ENCODE data around the gene GATA5. TPM values are rescaled to one million over a fixed set of nuclear protein-coding genes. Genes with fewer than 3 reads are reported as not detected.

The GATA5 gene
- total RNA-seq, 1 experiment from 2014 or later = 0.18 TPM

DNA sequence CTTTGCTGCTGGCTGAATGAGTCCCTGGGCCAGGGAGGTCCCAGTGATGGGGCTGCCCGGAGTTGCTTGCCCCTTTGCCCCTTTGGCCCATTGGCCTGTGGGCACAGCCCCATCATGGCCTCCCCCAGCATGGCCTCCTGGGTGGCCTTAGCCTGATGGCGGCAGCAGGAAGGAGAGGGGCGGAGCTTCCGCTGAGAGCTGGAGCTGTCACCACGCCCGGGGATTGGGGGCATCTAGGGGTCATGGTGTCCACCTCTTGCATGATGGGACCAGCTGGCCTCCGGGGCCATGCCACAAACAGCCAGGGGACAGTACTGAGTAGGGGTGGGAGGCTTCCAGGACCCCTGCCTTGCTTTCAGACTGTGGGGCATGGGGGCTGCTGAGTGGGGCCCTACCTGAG, 31.5 kb upstream of the GATA5 start:
- no peak for DNase-seq (ENCODE audit: low read depth, low spot score)
- in situ Hi-C loops (cut with HindIII; ENCODE audit: low pct_unique_long_range_greater_than_20kb, low sequenced_read_pairs) = no loop called here

DNA sequence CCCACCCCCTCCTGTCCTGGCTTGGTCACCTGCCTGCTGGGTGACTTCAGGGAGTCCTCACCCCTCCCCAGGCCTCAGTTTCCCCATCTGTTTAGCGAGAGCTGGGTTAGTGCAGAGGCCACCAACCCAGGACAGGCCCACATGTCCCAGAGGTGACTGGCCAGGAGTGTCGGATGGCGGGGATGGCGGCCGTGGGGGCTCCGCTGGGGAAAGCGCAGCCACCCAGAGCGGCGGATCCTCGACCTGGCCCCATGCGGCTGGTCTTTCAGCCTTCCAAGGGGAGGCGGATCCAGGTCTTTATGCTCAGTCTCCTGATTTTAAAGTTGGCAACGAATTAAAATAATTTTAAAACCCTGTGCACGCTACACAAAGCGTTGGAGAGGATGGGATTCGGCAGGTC, 31.0 kb upstream of the GATA5 start:
- in situ Hi-C loops (cut with HindIII; ENCODE audit: low pct_unique_long_range_greater_than_20kb, low sequenced_read_pairs) = no loop called here
- DNase-seq (ENCODE audit: low read depth, low spot score) = no peak

DNA sequence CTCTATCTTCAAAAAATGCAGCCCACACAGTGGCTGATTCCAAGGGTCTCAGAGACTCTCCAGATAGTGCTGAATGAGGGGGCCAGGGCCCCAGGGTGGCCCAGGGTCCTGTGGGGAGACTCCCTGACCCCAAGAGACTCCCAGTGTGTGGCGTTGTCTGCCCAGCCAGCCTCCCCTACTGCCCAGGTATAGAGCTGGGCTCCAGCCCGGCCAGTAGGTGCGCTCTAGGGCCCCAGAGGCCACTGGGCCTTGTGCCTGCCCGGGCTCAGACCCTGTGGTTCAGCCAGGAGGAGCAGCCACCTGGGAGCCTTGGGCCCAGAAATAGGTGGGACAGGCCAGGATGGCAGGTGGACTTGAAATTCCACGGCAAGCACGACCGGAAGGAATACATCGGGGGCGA, 30.3 kb upstream of the GATA5 start:
- DNase-seq (ENCODE audit: low read depth, low spot score) = no peak
- in situ Hi-C loops (cut with HindIII; ENCODE audit: low pct_unique_long_range_greater_than_20kb, low sequenced_read_pairs) = no loop called here

DNA sequence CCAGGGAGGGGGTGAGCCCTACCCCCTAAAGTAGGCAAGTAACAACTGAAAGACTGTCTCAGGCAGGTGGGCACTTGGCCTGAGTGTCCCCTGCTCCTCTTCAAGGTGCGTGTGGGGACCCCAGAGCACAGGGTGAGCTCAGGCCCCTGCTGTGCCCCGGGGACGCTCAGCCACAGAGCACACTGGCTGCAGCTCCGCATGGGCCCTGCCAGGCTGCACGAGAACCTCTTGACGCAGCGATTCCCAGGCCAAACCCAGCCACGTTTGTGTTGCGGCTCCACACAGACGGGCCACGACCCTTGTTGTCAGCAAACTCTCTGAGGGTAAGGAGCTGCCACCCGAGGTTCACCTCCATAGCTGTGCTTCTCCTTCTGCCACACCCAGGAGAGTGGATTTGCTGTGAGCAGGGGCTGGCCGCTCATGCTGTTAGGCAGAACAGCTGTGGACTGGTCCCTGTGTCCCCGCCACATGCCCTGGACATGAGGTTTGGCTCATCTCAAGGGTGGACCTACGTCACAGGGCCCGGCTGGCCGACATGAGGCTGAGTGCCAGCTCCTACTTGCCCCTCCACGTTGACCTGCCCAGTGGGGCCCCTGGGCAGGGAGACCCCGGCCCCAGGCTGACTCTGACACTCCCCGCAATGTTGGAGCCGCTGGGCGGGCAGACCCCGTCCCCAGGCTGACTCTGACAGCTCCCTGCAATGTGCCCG, 29.7 kb upstream of the GATA5 start:
- in situ Hi-C loops (cut with HindIII; ENCODE audit: low pct_unique_long_range_greater_than_20kb, low sequenced_read_pairs) = no loop called here
- DNase-seq (ENCODE audit: low read depth, low spot score) = no peak

DNA sequence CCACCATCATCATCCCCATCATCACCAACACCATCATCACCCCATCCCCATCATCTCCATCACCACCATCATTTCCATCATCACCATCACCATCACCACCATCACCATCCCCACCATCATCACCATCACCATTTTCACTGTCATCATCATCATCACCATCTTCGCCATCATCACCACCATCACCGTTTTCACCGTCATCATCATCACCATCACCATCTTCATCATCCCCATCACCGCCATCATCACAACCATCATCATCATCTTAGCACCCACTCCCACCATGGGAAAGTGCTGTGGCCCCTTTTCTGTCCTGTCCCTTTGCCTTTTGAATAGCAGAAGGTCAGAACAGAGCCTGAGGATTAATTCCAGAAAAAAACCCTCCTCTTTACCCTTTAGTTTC, 28.5 kb upstream of the GATA5 start:
- no peak for DNase-seq (ENCODE audit: low read depth, low spot score)
- in situ Hi-C loops (cut with HindIII; ENCODE audit: low pct_unique_long_range_greater_than_20kb, low sequenced_read_pairs) = no loop called here

DNA sequence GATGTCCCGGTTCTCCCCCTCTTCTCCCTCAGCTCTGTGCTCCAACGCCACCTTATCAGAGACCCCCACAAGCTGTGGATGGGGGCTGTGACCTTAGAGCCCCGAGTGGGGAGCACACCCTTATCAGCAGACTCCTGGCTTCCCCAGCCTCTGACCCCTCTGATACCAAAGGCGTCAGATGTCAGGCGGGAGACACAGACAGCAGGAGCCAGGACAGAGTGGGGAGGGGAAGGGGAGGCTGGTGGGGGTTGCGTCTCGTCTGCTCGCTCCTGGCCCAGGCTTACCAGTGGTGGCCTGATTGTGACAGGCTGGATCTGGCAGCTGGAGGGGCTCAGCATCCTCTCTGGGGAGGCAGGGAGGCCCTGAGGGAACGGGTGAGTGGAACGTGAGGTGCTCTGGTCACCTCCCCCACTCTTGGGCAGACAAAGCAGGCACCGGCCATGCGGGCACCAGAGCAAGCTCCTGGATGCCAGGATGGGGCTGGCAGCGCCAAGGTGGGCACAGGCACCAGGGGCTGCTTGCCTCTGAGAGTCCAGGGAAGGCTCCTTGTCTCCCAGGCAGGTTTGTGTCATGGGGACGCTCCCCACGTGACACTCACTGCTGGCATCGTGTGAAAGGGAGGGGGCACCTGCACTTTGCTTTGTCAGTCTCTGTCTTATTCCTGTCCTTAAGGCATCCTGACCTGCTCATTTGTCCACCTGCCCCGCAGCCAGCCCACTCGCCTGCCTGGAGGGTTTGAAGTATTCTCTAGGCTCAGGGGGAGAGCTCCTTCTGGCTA, 27.8 kb upstream of the GATA5 start:
- DNase-seq (ENCODE audit: low read depth, low spot score) = no peak
- in situ Hi-C loops (cut with HindIII; ENCODE audit: low pct_unique_long_range_greater_than_20kb, low sequenced_read_pairs) = no loop called here

DNA sequence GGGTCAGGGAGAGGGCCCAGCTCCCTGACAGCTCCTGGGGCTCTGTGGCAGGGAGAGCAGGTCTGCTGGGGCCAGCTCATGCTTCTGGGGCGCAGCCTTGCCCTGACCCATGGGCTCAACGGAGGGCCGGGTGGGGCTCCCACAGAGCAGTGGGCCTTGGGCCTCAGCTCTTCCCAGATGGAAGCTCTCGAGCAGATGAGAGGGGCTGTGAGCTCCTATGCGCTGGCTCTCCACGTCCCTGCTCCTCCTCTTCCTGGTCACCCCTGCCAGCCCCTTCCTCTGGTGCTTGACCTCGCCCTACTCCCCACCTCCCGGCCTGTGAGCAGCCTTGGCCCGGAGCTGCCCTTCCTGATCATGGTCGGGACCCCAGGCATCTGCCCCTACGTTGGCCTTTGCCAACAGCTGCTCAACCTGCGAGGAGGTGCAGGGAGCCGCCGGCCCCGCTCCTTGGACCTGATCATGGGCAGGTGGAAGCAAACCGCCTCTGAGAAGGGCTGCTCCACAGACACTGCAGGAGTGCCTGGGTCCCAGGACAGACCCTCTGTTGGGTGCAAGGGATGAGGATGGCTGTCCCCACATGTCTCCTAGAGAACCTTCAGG, 26.8 kb upstream of the GATA5 start:
- DNase-seq (ENCODE audit: low read depth, low spot score) = no peak
- in situ Hi-C loops (cut with HindIII; ENCODE audit: low pct_unique_long_range_greater_than_20kb, low sequenced_read_pairs) = no loop called here

DNA sequence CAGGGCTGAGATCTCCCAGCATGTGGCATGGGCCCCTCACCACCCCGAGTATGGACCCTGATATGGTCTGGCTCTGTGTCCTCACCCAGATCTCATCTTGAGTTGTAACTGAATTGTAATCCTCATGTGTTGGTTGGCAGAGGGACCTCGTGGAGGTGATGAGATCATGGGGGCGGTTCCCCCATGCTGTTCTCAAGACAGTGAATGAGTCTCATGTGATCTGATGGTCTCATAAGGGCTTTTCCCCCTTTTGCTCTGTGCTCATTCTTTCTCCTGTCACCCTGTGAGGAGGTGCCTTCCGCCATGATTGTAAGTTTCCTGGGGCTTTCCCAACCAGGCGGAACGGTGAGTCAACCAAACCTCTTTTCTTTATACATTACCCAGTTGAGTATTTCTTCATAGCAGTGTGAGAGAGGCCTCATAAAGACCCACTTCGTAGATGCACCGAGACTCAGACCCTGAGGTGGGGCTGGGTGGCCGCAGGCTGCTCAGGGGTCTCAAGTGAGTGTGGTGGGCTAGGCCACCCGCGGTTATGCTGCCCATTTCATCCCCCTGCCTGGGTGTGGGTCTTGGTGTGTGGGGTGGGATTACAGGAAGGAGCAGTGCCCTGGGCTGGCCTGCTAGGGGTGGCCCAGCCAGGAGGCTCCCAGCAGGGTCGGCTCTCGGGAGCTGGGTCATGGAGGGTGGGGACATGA, 26.2 kb upstream of the GATA5 start:
- in situ Hi-C loops (cut with HindIII; ENCODE audit: low pct_unique_long_range_greater_than_20kb, low sequenced_read_pairs) = no loop called here
- DNase-seq (ENCODE audit: low read depth, low spot score) = peak; percentile 71

DNA sequence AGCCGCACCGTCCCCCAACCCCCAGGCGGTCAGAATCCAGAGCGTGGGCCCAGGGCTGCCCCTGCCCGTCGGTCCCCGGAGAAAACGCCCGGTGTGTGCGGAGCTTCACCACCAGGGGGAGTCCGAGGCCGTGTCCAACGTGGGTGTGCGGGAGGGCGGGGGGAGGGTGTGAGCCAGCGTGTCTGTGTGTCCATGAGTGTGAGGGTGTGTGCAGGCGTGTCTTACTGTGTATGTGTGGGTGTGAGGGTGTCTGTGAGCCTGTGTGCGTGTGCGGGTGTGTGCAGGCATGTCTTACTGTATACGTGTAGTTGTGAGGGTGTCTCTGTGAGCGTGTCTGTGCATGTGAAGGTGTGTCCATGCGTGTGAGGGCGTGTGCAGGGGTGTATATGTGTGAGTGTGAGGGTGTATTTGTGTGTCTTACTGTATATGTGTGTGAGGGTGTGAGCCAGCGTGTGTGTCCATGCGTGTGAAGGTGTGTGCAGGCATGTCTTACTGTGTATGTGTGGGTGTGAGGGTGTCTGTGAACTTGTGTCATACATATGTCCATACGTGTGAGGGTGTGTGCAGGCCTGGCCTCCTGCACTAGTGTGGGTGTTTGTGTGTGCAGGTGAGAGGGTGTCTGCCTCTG, 24.6 kb upstream of the GATA5 start:
- in situ Hi-C loops (cut with HindIII; ENCODE audit: low pct_unique_long_range_greater_than_20kb, low sequenced_read_pairs) = no loop called here
- peak; percentile 74 for DNase-seq (ENCODE audit: low read depth, low spot score)

DNA sequence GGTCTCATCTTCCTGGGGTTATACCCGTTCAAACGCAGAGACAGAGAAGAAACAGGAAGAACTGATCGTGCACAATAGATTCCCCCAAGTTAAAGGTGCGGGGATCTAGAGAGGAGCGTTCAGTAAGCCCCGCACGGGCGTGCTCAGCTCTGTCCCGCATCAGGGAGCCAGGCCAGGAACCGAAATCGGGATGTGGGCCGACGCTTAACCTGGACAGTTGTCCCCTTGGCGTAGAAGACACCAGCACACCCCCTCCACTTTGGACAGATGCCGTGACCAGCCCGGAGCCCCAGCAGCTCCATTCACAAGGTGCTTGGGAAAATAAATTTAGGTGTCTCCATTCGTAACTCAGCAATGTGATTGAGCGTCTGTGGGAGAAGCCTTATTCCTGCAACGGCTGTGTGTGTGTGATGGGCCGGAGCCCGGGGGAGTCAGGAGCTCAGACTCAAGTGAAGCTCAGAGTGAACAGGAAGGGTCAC, 24.0 kb upstream of the GATA5 start:
- DNase-seq (ENCODE audit: low read depth, low spot score) = no peak
- in situ Hi-C loops (cut with HindIII; ENCODE audit: low pct_unique_long_range_greater_than_20kb, low sequenced_read_pairs) = no loop called here

DNA sequence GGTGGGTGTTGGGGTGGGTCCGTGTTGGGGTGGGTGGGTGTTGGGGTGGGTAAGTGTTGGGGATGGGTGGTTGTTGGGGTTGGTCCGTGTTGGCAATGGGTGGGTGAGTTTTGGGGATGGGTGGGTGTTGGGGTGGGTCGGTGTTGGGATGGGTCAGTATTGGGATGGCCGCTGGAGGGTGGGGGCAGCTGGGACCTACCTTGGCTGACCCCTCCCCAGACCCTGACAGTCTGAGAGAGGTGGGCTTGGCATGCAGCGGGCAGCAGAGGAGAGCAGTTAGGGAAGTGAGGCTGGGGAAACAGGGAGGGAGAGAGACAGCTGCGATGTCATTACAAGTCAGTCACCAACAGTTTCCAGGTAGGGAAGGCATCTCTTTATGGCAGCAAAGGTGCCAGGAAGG, 23.1 kb upstream of the GATA5 start:
- in situ Hi-C loops (cut with HindIII; ENCODE audit: low pct_unique_long_range_greater_than_20kb, low sequenced_read_pairs) = no loop called here
- no peak for DNase-seq (ENCODE audit: low read depth, low spot score)

DNA sequence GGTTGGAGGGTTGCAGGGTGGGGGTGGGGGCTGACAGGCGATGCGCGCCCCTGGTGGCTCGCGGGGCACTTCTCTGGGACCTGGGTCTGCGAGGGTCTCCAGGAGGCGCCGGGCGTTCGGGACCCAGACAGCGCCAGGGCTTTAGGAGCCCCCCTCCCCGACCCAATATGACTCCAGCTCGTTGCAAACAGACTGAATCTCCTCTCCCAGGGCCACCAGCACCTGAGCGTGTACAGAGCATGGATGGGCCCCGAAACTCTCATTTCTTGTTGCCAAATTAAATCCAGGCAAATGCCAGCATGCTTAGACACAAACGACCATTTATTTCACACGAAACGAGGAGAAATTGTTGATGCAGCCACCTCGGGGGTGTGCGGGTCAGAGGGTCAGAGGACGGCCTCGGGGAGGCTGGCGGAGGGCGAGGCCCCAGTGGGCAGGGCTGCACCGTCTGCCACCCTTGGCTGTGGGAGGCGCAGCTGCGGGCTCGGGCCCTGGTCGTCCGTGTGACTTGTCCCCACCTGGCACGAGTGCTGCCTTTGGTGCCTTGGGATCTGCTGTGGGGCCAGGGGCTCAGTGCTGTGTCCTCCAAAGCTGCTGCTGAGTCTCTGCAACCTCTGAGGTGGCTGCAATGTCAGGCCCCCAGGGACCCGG, 20.9 kb upstream of the GATA5 start:
- peak; percentile 45 for DNase-seq (ENCODE audit: low read depth, low spot score)
- in situ Hi-C loops (cut with HindIII; ENCODE audit: low pct_unique_long_range_greater_than_20kb, low sequenced_read_pairs) = no loop called here

DNA sequence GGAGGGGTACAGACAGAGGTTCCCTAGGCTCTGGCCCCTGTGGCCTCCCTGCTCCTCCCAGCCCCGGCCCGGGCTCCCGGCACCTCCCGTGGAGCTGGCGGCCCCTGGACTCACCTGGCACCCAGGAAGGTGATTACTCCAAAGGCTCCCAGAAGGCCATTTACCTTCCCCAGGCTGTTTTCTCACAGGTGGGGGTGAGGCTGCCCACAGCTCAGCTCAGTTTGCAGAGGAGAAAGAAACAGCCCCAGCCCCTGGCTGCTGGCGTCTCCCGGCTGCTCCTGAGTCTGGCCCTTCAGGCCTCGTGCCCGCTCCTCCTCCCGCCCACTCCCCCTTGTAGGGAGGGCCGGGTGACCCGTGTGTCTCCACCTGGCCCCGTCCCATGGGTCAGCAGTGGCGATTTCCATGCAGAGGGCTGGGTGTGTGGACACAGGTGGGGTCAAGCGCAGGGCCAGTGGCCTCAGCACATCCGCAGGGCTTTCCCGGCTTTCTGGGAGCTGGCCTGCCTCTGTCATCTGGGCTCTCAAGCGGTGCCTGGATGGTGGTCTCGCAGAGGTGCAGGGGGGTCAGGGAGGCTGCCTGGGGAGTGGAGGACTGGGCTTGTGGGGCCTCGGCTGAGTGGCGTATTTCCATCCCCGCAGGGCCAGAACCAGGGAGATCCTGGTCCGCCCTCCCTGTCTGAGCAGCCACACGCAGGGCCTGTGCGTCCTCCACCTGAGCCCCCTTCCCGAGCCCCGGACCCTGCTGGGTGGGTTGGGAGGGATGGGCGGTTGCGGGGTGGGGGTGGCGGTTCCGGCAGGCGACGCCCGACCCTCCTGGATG, 20.2 kb upstream of the GATA5 start:
- DNase-seq (ENCODE audit: low read depth, low spot score) = no peak
- in situ Hi-C loops (cut with HindIII; ENCODE audit: low pct_unique_long_range_greater_than_20kb, low sequenced_read_pairs) = no loop called here

DNA sequence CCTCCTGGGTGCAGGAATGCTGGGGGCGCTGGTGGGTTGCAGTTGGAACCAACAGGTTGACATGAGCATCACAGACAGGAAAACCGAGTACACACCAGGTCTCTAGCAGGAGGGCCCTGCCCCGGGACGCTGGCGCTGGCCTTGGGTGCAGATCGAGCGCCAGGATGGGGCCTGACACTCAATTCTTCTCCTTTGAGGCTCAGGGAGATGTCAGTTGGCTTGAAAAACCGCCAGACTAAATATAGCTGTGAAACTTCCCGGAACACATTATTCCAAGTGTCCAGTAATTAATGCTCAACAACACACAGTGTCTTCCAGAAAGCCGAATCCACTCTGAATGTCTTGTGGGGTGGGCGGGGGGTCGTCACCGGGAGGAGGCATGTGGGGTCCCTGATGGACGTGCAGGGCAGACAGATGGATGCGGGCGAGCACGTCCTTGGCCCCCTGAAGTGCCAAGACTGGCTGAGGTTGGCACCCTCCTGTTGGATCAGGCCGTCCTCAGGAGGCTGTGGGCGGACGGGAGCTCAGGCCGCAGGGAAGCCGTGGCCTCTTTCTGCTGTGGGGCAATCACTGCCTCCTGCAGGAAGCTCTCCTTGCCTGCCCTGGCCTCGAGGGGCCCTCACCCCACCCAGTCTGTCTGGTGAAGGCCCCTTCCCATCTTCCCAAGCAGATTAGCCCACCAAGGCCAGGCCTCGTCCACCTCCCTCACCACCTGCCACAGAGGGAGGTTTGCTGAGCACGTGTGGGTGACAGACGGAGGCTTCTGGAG, 19.4 kb upstream of the GATA5 start:
- in situ Hi-C loops (cut with HindIII; ENCODE audit: low pct_unique_long_range_greater_than_20kb, low sequenced_read_pairs) = no loop called here
- DNase-seq (ENCODE audit: low read depth, low spot score) = no peak

DNA sequence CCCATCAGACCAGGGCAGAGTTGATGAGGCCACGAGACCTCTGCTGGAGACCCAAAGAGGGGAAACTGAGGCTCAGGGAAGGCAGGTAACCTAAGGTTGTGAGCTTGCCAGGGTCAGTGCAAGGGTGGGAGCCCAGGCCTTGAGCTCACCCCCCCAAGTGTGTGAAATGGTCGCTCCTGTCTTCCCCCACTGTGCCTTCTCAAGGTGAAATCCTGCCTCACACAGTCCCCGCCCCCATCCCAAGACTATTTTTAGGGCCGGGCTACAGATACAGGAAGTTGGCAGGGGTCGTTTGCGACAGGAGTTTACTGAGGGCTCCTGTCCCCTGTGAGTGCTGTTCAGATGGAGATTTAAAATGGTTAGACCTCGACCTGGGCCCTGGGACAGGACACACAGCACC, 18.7 kb upstream of the GATA5 start:
- in situ Hi-C loops (cut with HindIII; ENCODE audit: low pct_unique_long_range_greater_than_20kb, low sequenced_read_pairs) = no loop called here
- DNase-seq (ENCODE audit: low read depth, low spot score) = no peak

DNA sequence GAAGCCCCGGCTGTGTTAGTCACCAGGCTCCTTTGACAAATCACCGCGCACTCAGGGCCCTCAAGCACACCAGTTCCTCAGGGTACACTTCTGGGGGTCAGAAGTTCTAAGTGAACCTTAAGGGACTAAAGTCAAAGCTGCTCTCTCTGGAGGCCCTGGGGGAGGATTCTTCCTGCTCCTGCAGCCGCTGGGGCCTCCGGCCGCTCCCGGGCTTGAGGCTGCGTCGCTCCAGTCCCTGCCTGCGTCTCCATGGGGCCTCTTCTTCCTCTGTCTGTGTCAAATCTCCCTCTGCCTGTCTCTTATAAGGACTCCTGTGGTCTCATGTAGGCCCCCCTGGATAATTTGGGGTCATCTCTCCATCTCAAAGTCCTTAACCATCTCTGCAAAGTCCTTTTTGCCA, 18.1 kb upstream of the GATA5 start:
- no peak for DNase-seq (ENCODE audit: low read depth, low spot score)
- in situ Hi-C loops (cut with HindIII; ENCODE audit: low pct_unique_long_range_greater_than_20kb, low sequenced_read_pairs) = no loop called here

All from SK-MEL-5 (cell line).